Measurements from ENCODE around the gene UBB.

The UBB gene

GRCh38 chr17:16380640-16381495 is at the start of gene UBB:
Gene UBB (plus strand): TSS chr17:16381091. CDS start chr17:16381908, 817 bp downstream.
- peak; percentile 16 for TF ChIP-seq CTCF (IDR thresholded peaks at IDR 0.05; ENCODE audit: borderline replicate concordance, control extremely low read depth, extremely low read depth, insufficient read depth, missing control alignments)
- in situ Hi-C loops (cut with MboI; ENCODE audit: low sequenced_read_pairs, unreplicated experiment): no loop called here
- peak; percentile 94 for DNase-seq (ENCODE audit: low spot score)

- DNase-seq (ENCODE audit: low spot score): no peak
- in situ Hi-C loops (cut with MboI; ENCODE audit: low sequenced_read_pairs, unreplicated experiment): no loop called here
- TF ChIP-seq CTCF (IDR thresholded peaks at IDR 0.05; ENCODE audit: borderline replicate concordance, control extremely low read depth, extremely low read depth, insufficient read depth, missing control alignments): no peak
Observed at GRCh38 chr17:16338391-16338790, 42.5 kb upstream of the UBB start.

- in situ Hi-C loops (cut with MboI; ENCODE audit: low sequenced_read_pairs, unreplicated experiment): no loop called here
- TF ChIP-seq CTCF (IDR thresholded peaks at IDR 0.05; ENCODE audit: borderline replicate concordance, control extremely low read depth, extremely low read depth, insufficient read depth, missing control alignments): no peak
- DNase-seq (ENCODE audit: low spot score): no peak
Observed at GRCh38 chr17:16339402-16339801, 41.5 kb upstream of the UBB start.

GRCh38 chr17:16339959-16340358 is 40.9 kb upstream of the UBB start:
- no peak for TF ChIP-seq CTCF (IDR thresholded peaks at IDR 0.05; ENCODE audit: borderline replicate concordance, control extremely low read depth, extremely low read depth, insufficient read depth, missing control alignments)
- in situ Hi-C loops (cut with MboI; ENCODE audit: low sequenced_read_pairs, unreplicated experiment): no loop called here
- DNase-seq (ENCODE audit: low spot score): no peak

GRCh38 chr17:16342979-16343378 is 37.9 kb upstream of the UBB start:
- in situ Hi-C loops (cut with MboI; ENCODE audit: low sequenced_read_pairs, unreplicated experiment): no loop called here
- TF ChIP-seq CTCF (IDR thresholded peaks at IDR 0.05; ENCODE audit: borderline replicate concordance, control extremely low read depth, extremely low read depth, insufficient read depth, missing control alignments): no peak
- DNase-seq (ENCODE audit: low spot score): no peak

- no peak for DNase-seq (ENCODE audit: low spot score)
- no peak for TF ChIP-seq CTCF (IDR thresholded peaks at IDR 0.05; ENCODE audit: borderline replicate concordance, control extremely low read depth, extremely low read depth, insufficient read depth, missing control alignments)
- in situ Hi-C loops (cut with MboI; ENCODE audit: low sequenced_read_pairs, unreplicated experiment): no loop called here
Observed at GRCh38 chr17:16343569-16343968, 37.3 kb upstream of the UBB start.

All from GM13976 (cell line).